22Rv1 (cell line): ENCODE results near the gene RACK1.

Experiments
- H3K27ac ChIP-seq: fragments of 450-650 bp; 2 replicates; pipeline ENCODE4 v1.5.1; 2017
- CTCF ChIP-seq: fragments of 450-650 bp; IDR thresholded peaks from 2 replicates; pipeline ENCODE4 v1.5.1; 2017; ENCODE audit warnings: mild to moderate bottlenecking
- ZFX ChIP-seq: fragments of 450-650 bp; IDR thresholded peaks from 2 replicates; pipeline ENCODE4 v1.6.1; 2017; ENCODE audit warnings: antibody characterized with exemption, borderline replicate concordance

RACK1 gene

DNA sequence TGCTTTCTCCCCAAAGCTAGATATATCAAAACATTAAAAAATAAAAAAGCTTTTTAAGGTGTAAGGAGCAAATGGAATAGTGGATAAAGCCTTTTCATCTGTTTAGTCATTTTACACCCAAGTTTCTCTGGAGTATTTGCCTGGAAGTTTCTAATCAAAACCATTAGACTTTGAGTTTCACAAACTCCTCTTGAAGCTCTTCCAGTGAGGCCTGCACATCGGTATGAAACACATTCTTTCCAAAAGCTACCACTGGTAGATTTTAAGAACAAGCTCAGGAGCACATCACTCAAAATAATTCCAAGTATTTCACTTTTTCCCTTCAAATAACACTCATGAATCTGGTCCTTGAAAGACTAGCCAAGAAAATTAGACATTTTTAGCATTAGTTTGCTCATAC lies 11.6 kb upstream of the RACK1 start:
- no peak overlapping the region for H3K27ac ChIP-seq
- no peak for TF ChIP-seq ZFX
- no peak for TF ChIP-seq CTCF

GRCh38 chr5:181248277-181248676 lies 4.6 kb upstream of the RACK1 start:
- H3K27ac ChIP-seq, result peak overlapping the region; percentile 97
- TF ChIP-seq CTCF, result no peak

DNA sequence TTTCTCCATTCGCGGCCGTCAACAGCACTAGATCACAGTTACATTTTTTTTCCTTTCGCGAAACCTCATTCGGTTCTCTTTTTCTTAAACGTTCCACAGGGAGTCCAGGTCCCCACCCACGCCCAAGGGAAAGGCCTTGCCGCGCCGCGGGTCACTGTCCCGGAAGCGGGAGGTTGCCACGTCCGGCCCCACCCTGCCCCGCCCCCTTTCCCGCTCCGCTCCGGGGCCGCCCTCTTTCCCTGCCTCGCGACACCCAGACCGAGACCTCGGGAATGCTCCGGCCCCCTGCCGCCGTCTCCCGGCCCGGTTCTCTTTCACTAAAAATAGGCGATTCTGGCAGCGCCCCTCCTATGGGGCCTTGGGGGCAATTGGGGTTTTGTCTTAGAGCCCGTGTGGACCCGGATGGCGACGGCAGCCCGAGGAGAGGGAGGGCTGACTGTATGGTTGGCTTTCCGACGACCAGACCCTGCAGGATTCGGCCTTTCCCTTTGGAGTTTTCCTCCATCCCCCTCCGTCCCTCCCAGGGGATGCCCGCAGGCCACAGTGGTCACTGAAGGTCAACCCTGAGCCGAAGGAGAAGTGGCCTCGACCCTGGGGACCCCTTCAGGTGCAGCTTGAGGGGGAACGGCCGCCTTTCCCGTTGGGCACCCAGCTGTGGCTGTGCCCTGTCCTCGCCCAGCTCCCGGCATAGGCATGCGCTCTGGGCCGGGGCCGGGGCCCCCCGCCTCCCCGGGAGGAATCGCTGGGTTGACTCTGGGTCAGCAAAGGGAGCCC lies 2.8 kb upstream of the RACK1 start:
- H3K27ac ChIP-seq, result peak overlapping the region; percentile 97
- TF ChIP-seq ZFX (no peak), CTCF (no peak)

- H3K27ac ChIP-seq, result peak overlapping the region; percentile 97
- TF ChIP-seq CTCF (no peak), ZFX (no peak)
Observed at GRCh38 chr5:181245427-181246275, 1.9 kb upstream of the RACK1 start.

DNA sequence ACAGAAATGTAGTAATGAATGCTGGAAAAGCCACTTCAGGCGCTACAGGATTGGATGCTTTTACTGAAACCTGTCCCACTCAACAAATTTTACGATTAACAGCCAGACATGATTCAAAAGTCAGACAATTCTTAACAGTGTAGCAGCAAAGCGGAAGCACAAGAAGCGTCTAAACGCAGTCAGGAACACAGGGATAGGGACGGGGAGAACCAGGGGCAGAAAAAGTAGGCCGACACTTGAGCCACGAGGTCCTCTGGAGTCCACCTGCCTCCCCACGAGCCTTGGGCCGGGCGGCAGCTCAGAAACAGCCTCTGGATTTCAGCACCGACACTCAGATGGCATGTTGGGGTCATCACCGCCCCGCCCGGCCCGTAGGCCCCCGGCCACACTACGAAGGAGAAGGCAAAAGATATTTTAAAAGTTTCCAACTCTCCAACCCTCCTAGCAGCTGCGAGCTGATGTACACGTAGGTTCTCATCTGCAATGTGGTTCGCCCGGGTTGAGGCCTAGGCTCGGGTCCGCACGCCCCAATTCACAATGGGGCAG lies 615 bp downstream of the RACK1 start:
- TF ChIP-seq CTCF, result no peak
- TF ChIP-seq ZFX, result no peak
- peak overlapping the region; percentile 97 for H3K27ac ChIP-seq

- H3K27ac ChIP-seq, result peak overlapping the region; percentile 97
- no peak for TF ChIP-seq ZFX
- TF ChIP-seq CTCF, result no peak
Observed at GRCh38 chr5:181242031-181242451, 1.7 kb downstream of the RACK1 start.
